HG02870 (cell line): ENCODE measurements around the gene AGO1.

ENCODE experiments used
- ATAC-seq: cut with Tn5 transposase; IDR thresholded peaks from one replicate; pipeline ENCODE4 v1.9.1; 2021; ENCODE audit warnings: mild to moderate bottlenecking, moderate library complexity; ENCODE audit not compliant: unreplicated experiment

Gene AGO1

DNA sequence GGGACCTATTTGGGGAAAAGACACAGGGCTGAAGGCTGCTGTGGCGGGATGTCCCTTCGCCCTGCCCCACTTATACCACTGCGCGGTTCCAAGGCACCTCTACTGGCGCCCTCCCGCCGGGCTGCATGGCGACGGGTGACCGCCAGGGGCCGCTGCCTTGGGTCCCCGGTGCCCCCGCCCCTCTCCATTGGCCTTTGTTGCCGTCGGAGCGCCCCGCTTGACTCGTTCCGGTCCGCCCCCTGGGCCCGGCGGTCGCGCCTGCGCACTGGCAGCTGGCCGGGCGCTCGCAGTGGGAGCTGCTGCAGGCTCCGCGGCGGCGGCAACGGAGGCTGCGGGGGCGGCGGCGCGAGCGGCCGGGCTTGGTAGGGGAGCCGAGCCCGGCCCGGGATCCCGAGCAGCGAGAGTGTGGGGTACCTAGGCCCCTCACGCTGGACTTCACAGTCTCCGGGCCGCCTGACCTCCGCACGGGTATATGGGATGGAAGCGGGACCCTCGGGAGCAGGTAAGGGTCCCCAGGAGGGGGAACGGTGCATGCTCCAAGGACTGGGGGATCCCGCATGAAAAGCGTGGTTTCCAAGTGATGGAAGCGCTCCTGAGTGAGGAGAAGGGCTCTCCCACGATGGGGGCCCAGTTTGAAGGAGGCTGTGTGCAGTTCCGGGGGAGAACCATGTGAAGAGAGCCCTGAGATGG lies at the start of gene AGO1:
AGO1 (plus strand) TSS at position 265 of the 690 bp plus-strand sequence; CDS start at position 478, 213 bp downstream.
- peak; percentile 77 for ATAC-seq

DNA sequence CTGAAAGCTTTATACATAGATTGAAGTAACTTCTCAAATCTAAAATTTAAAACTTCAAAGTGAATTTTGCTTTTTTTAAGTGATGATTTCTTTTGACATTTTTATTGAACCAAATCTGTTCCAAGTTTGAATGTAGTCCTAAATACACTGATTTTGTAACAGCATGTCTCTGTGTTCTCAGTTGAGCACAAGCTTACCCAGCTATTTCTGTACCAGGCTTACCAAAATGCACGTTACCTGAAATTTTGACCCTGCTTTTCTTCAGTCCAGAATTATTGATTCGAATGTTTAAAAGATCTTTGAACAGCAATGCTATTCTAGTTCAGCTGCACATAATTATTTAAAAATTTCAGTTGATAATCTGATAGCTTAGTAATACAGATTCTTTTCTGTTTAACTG lies 49.6 kb upstream of the AGO1 start:
- ATAC-seq = no peak

DNA sequence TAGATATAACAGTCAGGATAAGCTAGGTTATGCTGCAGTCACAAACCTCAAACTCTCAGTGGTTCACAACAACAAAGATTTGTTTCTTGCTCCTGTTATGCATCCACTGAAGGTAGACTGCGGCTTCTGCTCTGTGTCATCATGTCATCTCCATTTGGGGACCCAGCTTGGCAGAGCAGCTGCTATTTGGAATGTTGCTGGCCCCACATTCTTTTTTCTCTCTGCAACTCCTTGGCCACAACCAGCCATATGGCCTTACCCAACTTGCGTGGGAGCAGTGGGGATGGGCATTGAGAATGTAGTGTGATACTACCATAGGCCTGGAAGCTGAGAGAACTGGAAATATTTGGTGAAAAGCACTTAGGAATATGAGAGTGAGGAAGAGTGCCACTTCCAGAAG lies 48.8 kb upstream of the AGO1 start:
- no peak for ATAC-seq

DNA sequence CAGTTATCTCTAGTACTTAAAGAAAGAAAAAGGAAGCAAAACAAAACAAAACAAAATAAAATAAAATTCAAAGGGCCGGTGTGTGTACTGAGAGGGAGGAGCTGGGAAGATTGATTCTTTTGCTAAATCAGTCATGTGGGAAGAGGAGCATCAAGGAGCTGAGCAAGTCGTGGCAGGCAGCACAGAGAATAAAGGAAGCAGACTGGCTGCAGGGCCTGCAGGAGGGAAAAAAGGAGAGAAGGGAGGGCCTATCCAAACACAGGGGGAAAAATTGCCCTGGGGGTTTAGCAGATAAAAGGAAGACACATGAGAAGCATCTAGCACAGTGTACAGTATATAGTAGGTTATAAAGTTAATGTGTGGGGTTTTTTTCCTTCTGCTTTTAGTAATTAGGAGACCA lies 47.6 kb upstream of the AGO1 start:
- no peak for ATAC-seq

DNA sequence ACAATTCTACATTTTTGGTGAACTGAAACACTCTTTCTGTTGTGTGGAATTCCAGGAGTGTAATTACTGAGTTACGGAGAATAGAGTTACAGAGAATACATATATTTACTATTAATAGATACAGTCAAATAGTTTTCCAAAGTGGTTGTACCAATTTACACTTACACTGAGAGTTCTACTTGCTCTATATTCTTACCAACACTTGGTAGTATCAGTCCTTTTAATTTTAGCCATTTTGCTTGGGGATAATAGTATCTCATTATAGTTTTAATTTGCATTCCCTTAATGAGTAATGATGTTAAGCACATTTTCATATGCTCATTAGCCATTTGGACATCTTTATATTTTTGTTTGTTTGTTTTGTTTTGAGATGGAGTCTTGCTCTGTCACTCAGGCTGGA lies 46.3 kb upstream of the AGO1 start:
- ATAC-seq = no peak

DNA sequence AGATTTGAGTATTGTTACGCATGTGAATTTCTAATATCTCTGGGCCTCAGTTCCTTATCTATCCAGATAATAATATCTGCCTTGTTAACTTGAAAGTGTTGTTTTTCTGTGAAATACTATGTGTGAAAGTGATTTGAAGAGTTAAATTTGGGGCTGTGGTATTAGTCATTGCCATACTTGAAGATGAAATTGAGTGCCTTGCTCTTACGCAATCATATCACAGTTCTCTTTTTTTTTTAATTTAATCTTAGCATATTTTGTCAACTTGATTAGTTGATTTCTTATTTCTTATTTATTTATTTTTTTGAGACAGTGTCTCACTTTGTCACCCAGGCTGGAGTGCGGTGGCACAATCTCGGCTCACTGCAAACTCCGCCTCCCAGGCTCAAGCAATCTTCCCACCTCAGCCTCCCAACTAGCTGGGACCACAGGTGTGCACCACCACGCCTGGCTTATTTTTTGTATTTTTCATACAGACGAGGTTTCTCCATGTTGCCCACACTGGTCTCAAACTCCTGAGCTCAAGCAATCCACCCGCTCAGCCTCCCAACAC lies 44.2 kb upstream of the AGO1 start:
- no peak for ATAC-seq

DNA sequence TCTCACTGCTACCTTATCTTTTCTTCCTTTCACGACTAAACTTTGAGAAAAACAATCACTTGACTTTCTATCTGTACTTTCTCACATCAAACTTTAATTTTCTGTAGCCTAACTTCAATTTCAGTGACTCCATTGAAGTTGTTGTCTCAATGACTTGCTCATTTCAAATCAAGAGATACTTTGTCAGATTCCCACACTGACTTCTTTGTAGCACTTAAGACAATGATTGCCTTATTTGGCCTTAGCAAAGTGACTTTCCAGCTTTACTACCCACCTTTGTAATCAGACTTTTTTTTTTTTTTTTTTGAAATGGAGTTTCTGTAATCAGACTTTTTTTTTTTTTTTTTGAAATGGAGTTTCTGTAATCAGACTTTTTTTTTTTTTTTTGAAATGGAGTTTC lies 38.2 kb upstream of the AGO1 start:
- ATAC-seq = no peak

DNA sequence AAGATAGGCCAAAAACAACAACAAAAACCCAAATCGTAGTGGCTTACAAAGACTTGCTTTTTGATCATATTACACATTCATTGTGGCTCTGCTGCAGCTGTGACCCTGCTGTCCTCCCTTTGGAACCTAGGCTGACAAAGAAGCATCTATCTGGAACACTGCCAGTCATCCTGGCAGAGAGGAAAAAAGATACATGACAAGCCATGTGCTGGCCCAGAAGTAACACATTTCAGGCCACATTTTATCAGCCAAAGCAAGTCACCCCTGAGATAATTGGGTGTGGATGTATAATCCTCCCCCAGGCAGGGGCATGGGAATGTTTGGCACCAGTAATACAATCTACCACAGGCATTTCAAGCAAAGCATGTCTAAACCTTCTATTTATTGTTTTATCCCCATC lies 37.2 kb upstream of the AGO1 start:
- no peak for ATAC-seq

DNA sequence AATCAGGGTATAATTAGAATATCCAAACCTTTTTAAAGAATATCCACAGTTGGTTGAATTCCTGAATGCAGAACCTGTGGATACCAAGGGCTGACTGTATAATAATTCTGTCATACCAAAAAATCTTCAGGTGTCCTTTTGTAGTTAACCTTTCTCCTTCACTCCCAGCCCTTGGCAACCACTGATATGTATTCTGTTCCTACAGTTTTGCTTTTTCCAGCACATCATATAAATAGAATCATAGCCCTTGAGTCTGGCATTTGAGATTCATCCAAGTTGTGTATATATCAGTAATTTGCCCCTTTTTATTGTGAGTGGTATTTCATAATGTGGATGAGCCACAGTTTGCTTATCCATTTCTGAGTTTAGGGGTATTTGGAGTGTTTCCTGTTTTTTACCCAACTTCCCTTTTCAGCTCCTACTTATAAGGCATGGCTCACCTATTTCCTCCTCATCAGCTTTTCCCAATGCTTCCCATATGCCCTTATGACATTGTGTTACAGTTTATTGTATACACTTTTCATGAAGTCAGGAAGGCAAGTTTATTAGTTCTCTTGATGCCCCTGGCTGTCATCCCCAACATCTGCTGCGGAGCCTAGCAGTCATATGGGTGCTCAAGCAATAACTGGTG lies 35.0 kb upstream of the AGO1 start:
- no peak for ATAC-seq

DNA sequence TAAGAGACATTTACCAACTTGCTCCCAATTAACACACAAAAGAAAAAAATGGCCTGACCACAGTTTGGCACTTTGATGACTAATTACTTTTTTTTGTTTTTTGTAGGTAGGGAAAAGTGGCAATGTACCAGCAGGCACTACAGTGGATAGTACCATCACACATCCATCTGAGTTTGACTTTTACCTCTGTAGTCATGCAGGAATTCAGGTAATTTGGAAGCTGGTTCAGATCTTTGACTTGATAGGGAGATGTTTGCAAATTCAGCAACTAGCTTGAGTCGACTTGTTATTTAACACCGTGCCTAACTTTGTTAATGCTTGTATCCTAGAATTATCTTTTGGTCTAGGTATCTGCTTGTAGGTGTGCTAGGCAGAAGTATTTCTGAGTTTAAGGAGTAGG lies 33.0 kb upstream of the AGO1 start:
- ATAC-seq = no peak

DNA sequence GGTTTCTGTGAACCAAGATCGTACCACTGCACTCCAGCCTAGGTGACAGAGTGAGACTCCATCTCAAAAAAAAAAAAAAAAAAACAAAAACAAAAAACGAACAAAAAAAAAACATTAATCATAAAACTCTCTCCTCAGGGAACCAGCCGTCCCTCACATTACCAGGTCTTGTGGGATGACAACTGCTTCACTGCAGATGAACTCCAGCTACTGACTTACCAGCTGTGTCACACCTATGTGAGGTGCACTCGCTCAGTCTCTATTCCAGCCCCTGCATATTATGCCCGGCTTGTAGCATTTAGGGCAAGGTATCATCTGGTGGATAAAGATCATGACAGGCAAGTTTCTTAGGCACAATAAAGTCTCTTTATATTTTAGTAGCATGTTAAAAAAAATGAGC lies 32.3 kb upstream of the AGO1 start:
- ATAC-seq = no peak

DNA sequence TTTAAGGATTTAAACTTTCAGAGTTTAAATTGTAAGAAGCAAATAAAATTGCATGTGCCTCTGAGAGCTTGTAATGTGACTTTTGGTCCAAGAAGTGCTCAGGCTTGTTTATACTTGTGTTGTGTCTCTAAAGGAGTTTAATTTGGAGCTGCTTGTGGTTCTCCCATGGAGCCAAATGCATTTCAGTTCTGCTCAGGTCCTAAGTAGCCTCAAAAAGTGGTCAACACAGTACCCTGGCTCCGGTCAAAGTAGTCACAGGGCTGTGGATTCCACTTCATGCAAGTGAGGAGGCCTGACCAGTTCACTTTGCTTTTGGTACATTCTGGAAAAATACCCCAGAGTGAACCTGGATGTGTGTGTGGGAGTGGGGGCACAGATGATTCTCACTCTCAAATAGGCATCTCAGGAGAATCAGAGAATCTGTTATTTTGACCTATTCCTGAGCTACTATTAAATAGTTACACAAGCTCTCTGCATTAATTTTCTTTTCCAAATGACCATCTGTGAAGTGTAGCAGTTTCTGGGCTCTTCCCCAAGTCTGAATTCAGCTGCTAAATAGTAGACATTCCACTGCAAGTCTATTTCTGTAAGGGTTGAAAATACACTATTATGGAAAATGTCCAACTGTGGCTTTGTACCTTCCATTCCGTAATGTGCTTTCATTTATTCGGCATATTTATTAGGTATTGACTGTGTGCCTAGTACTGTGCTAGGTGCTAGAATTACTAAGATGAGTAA lies 31.7 kb upstream of the AGO1 start:
- ATAC-seq = no peak

DNA sequence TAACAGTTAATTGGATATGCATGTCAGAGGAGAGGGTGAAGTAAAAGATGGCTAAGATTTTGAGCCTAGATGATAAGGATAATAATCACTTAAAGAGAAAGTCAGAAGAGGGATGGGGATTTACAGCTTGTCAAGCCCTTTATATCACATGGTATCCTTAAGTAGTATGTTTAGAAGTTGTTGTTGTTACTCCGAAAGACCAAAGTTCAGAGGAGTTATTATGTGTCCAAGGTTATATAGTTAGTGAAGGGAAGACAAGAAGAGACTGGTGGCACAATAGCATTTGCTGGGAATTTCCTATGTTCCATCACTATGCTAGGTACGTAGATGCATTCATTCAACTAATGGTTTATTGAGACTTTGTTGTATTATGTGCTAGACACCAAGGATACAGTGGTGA lies 30.8 kb upstream of the AGO1 start:
- no peak for ATAC-seq

DNA sequence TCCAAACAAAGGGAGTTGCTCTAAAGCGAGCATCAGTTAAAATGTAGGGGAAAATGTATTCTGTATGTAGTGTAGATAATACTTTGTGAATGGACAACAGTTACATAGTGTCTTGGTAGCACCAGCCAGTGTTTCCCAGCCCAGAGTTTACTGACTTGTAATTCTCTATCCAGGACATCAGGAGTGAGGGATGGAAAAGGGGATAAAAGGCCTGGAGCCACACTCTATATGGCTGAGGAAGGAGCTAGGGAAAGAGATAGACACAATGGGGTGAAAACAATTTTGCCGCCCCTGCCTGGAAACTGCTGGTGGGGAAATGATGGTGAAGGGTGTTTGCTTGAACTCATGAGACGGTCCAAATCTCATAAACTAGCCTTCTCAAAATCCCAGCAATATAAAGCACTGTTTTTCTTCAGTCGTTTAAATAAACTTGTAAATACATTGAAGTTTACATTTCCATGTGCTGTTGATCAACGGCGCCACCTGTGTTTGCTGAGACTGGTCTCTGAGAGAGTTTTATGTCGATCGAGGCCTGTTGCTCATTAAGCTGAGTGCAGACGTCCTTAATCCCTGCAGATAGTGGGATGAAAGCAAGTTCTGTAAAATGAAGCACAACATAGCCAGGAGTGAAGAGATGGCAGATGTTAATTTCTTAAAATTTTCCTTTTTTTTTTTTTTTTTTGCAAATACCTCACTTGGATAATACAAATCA lies 27.9 kb upstream of the AGO1 start:
- ATAC-seq = no peak

DNA sequence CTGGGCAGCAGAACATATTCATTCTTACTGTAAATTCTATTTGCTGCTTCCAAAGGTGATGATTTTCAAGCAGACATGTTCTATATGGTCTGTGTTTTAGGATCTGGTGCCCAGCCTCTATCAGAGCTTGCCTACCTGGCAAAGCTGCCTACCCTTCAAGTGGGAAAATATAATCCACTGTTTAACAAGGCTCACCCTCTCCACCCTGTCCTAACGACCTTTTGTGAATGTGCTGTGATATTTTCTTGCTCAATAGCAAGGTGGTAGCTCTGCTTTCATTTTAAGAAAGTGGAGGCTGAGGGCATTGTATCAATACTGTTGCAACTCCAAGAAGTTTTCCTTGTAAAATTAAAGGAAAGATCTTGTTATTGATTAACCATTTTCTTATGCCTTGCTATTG lies 26.0 kb upstream of the AGO1 start:
- no peak for ATAC-seq

DNA sequence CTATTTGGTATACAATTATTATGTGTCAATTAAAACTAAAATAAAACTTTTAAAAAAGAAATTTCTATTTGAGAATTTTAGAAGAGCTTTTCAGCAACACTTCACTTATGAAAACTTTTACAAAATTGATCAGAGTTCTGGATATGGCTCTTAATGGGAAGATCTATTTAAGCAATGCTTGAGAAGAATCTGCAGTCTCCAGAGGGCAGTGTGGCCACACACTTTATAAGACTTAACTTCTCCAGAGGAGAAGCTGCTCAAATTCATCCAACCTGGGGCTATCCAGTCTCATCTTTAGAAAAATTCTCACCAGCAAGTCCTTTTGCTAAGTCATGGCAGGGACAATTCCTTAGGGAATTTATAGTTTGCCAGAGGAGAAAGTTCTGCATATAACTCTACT lies 25.2 kb upstream of the AGO1 start:
- no peak for ATAC-seq

DNA sequence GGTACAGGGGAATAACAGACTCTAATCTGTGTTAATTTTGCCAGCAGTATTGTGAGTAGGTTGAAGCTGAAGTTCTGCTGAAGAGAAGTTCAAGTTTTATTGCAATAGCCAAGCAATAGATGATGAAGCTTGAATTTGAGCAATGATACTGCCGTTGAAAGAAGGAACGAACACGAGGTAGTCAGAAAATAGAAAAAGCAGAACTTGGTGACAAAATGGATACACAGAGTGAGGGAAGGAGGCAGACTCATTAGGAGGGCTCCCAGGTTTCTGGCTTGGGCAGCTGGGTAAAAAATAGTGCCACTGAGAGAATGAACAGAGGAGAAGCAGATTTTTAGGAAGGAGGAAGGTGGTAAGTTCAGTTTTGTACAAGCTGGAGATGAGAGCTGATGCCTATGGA lies 22.3 kb upstream of the AGO1 start:
- no peak for ATAC-seq

DNA sequence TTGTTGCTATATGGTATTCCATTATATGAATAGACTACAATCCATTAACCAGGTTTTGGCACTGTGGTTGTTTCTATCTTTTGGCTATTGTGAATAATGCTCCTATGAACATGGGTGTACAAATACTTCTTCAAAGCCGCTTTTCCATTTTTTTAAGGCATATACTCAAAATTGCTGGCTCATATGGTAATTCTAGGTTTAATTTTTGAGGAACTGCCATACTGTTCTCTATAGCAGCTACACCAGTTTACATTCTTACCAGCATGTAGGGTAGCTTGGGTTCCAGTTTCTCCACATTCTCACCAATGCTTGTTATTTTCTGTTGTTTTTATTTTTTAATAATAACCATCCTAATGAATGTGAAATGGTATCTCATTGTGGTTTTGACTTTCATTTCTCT lies 19.9 kb upstream of the AGO1 start:
- no peak for ATAC-seq

DNA sequence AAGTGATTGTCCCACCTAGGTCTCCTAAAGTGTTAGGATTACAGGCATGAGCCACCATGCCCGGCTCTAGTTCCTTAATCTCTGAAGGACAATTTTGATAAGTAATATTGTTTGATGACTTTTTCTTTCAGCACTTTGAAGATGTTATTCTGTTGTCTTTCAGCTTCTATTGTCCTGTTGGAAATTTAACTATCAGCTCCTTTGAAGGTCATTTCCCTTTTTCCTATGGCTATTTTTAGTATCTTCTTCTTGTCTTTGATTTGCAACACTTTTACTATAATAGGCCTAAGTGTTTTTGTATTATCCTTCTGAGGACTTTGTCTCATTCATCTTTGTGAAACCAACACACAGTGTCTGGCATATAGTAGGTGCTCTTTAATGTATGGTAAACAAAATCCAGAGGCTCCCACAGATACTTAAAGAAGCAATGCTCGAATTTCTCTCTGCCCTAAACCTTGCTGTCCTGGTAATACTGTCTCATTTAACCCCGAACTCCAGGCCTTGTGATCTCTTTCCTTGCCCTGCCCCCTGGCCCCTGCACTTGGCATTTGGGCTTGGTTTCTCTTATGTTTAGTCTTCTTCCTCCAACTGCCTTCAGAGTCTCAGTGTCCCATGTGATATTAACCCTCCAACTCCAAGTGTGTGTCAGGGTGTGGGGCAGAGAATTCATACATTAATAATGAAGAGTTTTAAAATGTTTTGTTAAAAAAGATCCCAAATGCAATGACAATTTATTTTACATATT lies 19.0 kb upstream of the AGO1 start:
- no peak for ATAC-seq

DNA sequence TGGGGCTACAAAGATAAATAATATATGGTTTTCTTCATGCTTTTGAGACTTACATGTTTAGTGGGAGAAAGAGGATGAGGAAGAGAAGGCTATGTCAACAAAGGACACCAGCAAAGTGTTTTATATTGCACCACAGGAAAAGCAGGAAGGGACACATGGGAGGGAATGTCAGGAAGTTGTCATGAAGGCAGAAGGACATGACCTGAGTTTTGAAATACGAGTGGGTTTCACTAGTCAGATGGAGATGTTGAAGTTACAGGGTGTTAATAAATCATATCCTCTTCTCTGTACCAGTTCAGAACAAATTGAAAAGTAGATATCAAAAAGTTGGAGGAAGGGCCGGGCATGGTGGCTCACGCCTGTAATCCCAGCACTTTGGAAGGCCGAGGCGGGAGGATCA lies 18.2 kb upstream of the AGO1 start:
- no peak for ATAC-seq

DNA sequence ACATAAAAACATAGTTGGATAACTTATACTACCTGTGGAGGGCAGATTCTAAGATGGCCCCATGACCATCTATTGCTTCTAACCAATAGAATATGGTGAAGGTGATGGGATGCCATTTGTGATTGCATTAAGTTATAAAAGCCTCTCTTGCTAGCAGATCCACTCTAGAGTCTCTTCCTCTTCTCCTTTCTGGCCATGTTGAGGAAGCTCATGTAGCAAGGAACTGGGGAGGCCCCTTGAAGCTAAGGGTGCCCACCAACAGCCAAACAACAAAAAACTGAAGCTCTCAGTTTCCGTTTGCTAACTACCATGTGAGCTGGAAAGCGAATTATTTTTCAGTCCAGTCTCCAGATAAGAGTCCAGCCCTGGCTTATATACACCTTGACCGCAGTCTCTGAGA lies 16.0 kb upstream of the AGO1 start:
- no peak for ATAC-seq
